CMK (cell line): ENCODE measurements around the gene CDC16.
A peak's percentile ranks its signal among the peaks of the same experiment; 100 is the strongest.
"Not testable (repeated sequence)": the region's sequence is repeated elsewhere in the genome, so short reads cannot be mapped to it uniquely, and the experiment has no call there.

Experiments used
- DNase-seq: peaks from one replicate; pipeline ENCODE4 v3.0.0-alpha.2; 2010; ENCODE audit warnings: low read depth

Gene CDC16, protein sequence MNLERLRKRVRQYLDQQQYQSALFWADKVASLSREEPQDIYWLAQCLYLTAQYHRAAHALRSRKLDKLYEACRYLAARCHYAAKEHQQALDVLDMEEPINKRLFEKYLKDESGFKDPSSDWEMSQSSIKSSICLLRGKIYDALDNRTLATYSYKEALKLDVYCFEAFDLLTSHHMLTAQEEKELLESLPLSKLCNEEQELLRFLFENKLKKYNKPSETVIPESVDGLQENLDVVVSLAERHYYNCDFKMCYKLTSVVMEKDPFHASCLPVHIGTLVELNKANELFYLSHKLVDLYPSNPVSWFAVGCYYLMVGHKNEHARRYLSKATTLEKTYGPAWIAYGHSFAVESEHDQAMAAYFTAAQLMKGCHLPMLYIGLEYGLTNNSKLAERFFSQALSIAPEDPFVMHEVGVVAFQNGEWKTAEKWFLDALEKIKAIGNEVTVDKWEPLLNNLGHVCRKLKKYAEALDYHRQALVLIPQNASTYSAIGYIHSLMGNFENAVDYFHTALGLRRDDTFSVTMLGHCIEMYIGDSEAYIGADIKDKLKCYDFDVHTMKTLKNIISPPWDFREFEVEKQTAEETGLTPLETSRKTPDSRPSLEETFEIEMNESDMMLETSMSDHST

DNA sequence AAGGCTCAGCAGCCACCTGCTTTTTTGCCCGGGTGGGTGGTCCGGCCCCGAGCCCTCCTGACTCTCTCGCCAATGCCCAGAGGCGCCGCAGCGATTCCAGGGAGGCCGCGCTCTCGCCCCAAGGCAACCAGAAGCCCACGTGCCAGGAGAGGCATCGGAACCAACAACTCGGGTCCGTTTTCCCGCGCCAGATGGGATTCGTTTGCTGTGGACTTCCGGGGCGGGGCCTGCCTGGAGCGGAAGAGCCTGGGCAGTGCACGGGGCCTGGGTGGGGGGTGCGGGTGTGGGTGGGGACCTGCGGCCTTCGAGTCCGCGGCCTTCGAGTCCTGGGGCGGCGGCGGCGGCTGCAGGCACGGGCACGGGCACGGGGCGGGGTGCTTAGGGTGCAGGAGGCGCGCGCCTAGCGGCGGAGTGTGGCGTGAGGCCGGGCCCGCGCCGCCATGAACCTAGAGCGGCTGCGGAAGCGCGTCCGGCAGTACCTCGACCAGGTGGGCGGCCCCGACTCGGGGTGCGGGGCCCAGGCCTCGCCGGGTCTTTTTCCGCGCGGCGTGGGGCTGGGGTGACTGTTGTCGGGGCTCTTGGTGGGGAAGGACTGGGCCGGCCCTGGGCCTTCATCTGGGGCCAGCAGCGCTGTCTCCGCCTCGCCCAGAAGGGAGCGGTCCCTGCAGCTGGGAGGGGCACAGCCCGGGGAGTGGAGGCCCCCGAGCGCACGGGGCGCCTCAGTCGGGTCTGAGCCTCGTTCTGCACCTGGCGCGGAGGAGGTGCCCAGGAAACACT, at the start of gene CDC16:
CDC16 (plus strand) TSS at position 253 of the 777 bp plus-strand sequence; CDS start at position 441, 188 bp downstream.
- DNase-seq, result peak; percentile 78

DNA sequence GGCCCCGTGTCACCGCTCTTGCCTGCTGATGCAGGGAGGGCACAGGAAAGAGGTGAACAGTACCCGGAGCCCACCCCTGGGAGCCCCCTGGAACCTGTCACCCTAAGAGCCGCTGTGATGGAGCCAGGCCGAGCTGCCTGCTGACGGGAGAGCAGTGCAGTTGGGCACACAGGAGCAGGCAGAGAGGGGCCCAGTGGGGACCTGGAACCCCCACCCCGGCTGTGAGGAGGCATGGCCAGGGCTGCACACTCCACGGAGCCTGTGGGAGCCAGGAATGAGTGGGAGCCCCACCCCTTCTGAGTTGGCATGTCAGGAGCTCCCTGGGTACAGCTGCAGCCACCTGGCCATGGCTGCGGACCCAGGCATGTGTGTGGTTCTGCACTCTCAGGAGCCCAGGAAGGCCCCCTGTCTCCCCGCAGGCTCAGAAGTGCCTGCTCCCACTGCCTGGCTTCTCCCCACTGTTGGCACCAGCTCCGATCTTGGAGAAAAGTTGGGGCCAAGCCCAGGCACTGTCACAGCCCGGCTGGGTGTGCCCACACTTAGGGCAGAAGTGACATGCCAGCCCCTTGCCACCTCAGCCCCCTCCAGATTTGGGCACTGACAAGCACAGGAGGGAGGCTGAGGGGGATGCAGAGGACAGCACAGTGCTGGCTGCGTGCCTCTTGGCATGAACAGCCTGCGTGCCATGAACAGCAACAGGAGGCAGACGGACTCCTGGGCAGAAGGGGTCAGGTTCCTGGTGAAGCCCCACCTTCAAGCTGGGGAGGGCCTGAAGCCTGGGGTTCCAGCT, 49.3 kb upstream of the CDC16 start:
- DNase-seq, result no peak

DNA sequence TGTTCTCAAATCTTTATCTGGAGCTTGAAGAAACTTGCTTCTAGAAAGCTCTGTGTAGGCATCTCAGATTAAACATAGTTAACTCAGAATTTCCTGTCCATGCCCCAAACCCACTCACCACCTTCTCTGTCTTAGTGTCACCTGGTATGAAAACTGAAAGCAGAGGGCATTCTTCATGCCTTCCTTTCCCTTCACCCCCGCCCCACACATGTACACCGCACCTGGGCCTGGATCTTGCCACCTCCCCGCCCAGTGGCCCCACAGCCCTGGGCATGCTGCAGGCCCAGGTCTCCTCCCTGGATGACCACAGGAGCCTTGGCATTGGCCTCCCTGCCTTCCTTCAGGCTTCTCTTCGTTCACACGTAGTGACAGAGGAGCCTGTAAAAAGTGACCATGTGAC, 39.8 kb upstream of the CDC16 start:
- no peak for DNase-seq

- no peak for DNase-seq
Observed at GRCh38 chr13:114196629-114197028, 38.1 kb upstream of the CDC16 start.

DNA sequence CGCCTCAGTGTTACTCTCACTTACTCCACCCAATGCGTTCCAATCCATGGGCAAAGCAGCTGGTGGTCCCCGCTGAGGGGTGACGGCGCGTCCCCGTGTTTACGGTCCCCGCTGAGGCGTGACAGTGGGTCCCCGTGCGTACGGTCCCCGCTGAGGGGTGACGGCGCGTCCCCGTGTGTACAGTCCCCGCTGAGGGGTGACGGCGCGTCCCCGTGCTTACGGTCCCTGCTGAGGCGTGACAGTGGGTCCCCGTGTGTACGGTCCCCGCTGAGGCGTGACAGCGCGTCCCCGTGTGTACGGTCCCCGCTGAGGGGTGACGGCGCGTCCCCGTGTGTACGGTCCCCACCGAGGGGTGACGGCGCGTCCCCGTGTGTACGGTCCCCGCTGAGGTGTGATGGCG, 36.1 kb upstream of the CDC16 start:
- DNase-seq, result no peak

- DNase-seq, result not testable (repeated sequence)
Observed at GRCh38 chr13:114199526-114199925, 35.2 kb upstream of the CDC16 start.

DNA sequence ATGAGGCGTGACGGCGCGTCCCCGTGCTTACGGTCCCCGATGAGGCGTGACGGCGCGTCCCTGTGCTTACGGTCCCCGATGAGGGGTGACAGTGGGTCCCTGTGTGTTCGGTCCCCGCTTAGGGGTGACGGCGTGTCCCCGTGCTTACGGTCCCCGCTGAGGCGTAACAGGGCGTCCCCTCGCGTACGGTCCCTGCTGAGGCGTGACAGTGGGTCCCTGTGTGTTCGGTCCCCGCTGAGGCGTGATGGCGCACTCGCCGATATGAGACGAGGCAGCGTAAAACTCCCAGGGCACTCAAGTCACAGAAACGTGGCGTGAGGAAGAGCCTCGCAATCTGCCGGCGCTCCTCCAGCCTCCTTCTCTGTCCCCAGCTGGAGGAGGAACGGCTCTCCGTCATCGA, 34.7 kb upstream of the CDC16 start:
- DNase-seq, result no peak

DNA sequence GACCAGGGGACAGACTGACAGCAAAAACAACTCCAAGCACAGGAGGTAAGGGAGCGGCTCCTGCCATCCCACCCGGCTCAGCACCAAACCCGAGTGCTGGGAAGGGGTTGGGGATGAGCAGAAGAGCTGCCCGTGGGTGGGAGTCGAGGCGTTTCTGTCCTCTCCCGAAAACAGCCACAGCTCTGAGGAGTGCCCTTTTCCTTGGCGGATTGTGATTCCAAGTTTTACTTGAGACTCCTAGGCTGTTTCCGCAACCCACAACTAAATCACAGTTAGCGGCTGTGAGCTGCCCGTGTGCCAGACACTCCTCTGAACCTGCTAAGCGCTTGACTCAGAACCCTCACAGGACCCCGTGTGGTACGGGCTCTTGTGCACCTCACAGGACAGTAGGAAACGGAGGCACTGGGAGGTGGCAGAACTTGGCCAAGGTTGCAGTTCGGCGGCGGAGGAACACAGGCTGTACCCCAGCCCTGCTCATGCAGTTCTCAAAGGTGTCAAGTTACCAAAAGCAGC, 34.2 kb upstream of the CDC16 start:
- no peak for DNase-seq

- no peak for DNase-seq
Observed at GRCh38 chr13:114202581-114202980, 32.1 kb upstream of the CDC16 start.

DNA sequence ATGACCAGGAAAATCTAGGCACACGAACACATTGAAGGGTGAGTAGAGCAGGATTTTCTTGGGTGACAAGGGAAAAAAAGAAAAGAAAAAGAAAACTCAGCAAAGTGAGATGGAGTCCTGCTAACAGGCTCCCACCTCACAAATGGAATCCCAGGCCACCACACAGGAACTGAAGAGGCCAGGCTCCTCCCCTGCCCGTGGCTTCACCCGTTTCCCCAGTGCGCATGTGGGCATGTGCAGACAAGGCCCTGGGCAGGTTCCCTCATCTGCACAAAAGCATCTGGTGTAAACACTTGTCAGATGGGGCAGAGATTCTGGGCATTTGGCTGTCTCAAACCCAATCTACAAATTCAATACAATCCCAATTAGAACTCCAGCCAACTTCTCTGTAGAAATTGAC, 31.2 kb upstream of the CDC16 start:
- DNase-seq, result no peak

GRCh38 chr13:114204894-114205293, 29.8 kb upstream of the CDC16 start:
- DNase-seq, result no peak

- DNase-seq, result no peak
Observed at GRCh38 chr13:114208134-114208533, 26.6 kb upstream of the CDC16 start.

GRCh38 chr13:114211446-114212157, 23.1 kb upstream of the CDC16 start:
- no peak for DNase-seq

GRCh38 chr13:114212158-114212495, 22.6 kb upstream of the CDC16 start:
- no peak for DNase-seq

DNA sequence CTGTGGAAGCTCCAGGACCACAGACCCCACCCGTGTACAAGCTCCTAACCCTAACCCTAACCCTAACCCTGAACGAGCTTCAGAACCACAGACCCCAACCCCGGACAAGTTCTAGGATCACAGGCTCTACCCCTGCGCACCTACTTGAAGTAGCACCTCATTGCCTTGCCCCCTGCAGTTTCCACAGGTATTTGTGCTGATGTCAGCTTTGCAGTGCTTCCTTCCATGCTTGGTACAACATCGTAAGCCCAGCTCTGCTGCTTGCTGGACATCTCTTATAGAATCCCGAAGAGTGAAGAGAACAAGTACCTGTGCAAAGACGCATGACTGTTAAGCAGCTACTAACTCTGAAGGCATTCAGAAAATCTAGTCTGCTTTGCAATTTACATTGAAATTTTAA, 20.7 kb upstream of the CDC16 start:
- no peak for DNase-seq

DNA sequence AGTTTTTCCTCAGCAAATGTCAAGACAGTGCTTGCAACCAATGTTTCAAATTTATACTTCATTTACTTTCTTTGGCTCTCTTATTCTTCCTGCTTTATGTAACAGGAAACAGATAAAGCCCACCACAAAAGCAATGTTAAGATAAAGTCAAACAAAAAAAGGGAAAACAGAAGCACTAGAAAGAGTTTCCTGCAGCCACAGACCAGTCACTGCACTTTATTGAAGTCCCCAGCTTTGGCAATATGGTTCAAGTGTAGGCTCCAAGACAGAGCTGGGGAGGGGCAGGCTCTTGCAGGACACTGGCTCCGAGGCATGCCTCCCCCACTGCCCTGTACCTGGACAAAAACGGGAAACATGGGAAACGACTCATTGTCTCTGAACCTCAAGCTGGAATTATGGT, 15.3 kb upstream of the CDC16 start:
- no peak for DNase-seq

DNA sequence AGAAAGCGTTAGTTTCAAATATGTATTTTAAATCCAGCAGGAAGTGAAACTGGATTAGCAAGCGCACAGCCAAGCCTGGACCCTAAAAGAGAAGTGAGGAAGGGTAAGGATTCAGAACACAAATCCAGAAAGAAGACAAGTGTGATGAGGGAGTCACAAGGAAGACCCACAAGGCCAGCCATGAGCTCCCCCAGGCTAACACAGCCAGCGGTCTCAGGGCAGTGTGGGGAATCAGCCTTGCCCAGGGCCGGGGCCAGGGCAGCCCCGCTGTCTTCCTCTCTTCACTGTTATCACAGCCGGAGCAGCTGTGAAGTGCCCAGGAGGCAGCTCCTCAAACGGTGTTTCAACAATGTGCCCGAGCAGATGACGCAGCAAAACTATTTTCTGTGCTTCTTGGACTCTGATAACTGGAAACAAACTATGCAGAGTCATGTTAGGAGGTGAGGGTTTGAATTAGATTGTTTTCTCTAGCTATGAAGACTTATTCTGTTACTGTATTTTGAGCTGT, 12.2 kb upstream of the CDC16 start:
- peak; percentile 86 for DNase-seq

- no peak for DNase-seq
Observed at GRCh38 chr13:114224201-114224600, 10.5 kb upstream of the CDC16 start.

DNA sequence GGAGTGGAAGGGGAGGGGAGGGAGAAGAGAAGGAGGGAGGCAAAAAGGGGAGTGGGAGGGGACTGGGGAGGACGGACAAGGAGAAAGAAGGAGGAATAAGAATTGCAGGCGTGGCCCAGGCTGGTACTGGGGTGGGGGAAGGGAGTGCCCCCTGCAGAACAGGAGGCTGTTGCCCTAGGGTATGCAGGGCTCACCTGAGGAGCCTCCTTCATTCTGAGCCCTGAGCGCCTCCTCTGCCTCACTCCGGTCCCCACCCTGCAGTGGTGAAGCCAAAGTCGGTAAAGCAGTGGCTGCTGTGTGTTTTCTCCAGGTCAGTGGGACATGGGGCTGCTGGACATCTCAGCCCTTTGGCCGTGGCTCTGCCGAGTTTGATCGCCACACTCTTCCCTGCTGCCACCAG, 9.1 kb upstream of the CDC16 start:
- no peak for DNase-seq

GRCh38 chr13:114226088-114226487, 8.6 kb upstream of the CDC16 start:
- no peak for DNase-seq

GRCh38 chr13:114226699-114227323, 7.9 kb upstream of the CDC16 start:
- peak; percentile 66 for DNase-seq
